Neuron (in vitro differentiated cells): ENCODE data around the gene RING1.

ENCODE experiments used
- H2AFZ ChIP-seq: one replicate; pipeline ENCODE4 v1.6.1; 2013; ENCODE audit warnings: low read depth, mild to moderate bottlenecking, inconsistent platforms, low read length, moderate library complexity
- H3K27me3 ChIP-seq: one replicate; pipeline ENCODE4 v1.6.1; 2013; ENCODE audit warnings: low read length; ENCODE audit not compliant: insufficient read depth
- H3K36me3 ChIP-seq: one replicate; pipeline ENCODE4 v1.6.1; 2013; ENCODE audit warnings: low read length; ENCODE audit not compliant: insufficient read depth
- H3K4me1 ChIP-seq: one replicate; pipeline ENCODE4 v1.6.1; 2013; ENCODE audit warnings: low read length; ENCODE audit not compliant: insufficient read depth
- H3K4me3 ChIP-seq: 2 replicates; pipeline ENCODE4 v1.5.1; 2013; ENCODE audit warnings: mild to moderate bottlenecking, low read length, moderate library complexity
- H3K9me3 ChIP-seq: one replicate; pipeline ENCODE4 v1.6.1; 2013; ENCODE audit warnings: low read length

The RING1 gene

GRCh38 chr6:33177552-33178446, 30.5 kb upstream of the RING1 start:
- Histone ChIP-seq H3K27me3 (no peaks in the 10 kb centered on the region), H3K9me3 (no peaks in the 10 kb centered on the region), H2AFZ (no peak overlapping the region), H3K4me1 (no peaks in the 10 kb centered on the region), H3K36me3 (no peaks in the 10 kb centered on the region), H3K4me3 (no peak overlapping the region)

- H3K27me3 ChIP-seq = no peaks in the 10 kb centered on the region
- no peak overlapping the region for H3K4me3 ChIP-seq
- H3K9me3 ChIP-seq = no peaks in the 10 kb centered on the region
- no peak overlapping the region for H2AFZ ChIP-seq
- H3K36me3 ChIP-seq = no peaks in the 10 kb centered on the region
- no peaks in the 10 kb centered on the region for H3K4me1 ChIP-seq
Measured at GRCh38 chr6:33178755-33179475, 29.4 kb upstream of the RING1 start.

- Histone ChIP-seq H3K4me1 (no peaks in the 10 kb centered on the region), H3K4me3 (no peak overlapping the region), H3K9me3 (no peaks in the 10 kb centered on the region), H3K27me3 (peaks cover 2% of the 10 kb centered on the region), H3K36me3 (no peaks in the 10 kb centered on the region), H2AFZ (no peak overlapping the region)
Measured at GRCh38 chr6:33181141-33181540, 27.2 kb upstream of the RING1 start.

- Histone ChIP-seq H3K4me3 (no peak overlapping the region), H3K27me3 (peaks cover 2% of the 10 kb centered on the region), H3K9me3 (no peaks in the 10 kb centered on the region), H3K36me3 (no peaks in the 10 kb centered on the region), H3K4me1 (no peaks in the 10 kb centered on the region), H2AFZ (no peak overlapping the region)
Measured at GRCh38 chr6:33183071-33183683, 25.1 kb upstream of the RING1 start.

GRCh38 chr6:33185190-33185589, 23.1 kb upstream of the RING1 start:
- Histone ChIP-seq H2AFZ (no peak overlapping the region), H3K4me3 (no peak overlapping the region), H3K27me3 (peaks cover 2% of the 10 kb centered on the region), H3K36me3 (no peaks in the 10 kb centered on the region), H3K4me1 (no peaks in the 10 kb centered on the region), H3K9me3 (no peaks in the 10 kb centered on the region)

- H3K4me1 ChIP-seq = no peaks in the 10 kb centered on the region
- H3K27me3 ChIP-seq = peaks cover 2% of the 10 kb centered on the region
- H3K4me3 ChIP-seq = no peak overlapping the region
- H2AFZ ChIP-seq = no peak overlapping the region
- H3K9me3 ChIP-seq = no peaks in the 10 kb centered on the region
- H3K36me3 ChIP-seq = no peaks in the 10 kb centered on the region
Measured at GRCh38 chr6:33185654-33186187, 22.6 kb upstream of the RING1 start.

- Histone ChIP-seq H3K4me1 (peaks cover 9% of the 10 kb centered on the region), H3K27me3 (peaks cover 2% of the 10 kb centered on the region), H2AFZ (no peak overlapping the region), H3K4me3 (no peak overlapping the region), H3K9me3 (no peaks in the 10 kb centered on the region), H3K36me3 (no peaks in the 10 kb centered on the region)
Measured at GRCh38 chr6:33187809-33188208, 20.5 kb upstream of the RING1 start.

- Histone ChIP-seq H2AFZ (no peak overlapping the region), H3K27me3 (peaks cover 2% of the 10 kb centered on the region), H3K4me1 (peaks cover 9% of the 10 kb centered on the region), H3K36me3 (peaks cover 5% of the 10 kb centered on the region), H3K9me3 (no peaks in the 10 kb centered on the region), H3K4me3 (no peak overlapping the region)
Measured at GRCh38 chr6:33189164-33189563, 19.1 kb upstream of the RING1 start.

- H3K9me3 ChIP-seq = no peaks in the 10 kb centered on the region
- H3K36me3 ChIP-seq = peaks cover 12% of the 10 kb centered on the region
- H2AFZ ChIP-seq = no peak overlapping the region
- H3K27me3 ChIP-seq = peaks cover 2% of the 10 kb centered on the region
- peaks cover 9% of the 10 kb centered on the region for H3K4me1 ChIP-seq
- H3K4me3 ChIP-seq = no peak overlapping the region
Measured at GRCh38 chr6:33189625-33190448, 18.5 kb upstream of the RING1 start.

GRCh38 chr6:33190504-33191107, 17.7 kb upstream of the RING1 start:
- H2AFZ ChIP-seq = no peak overlapping the region
- H3K9me3 ChIP-seq = no peaks in the 10 kb centered on the region
- no peak overlapping the region for H3K4me3 ChIP-seq
- H3K36me3 ChIP-seq = peaks cover 20% of the 10 kb centered on the region
- peaks cover 2% of the 10 kb centered on the region for H3K27me3 ChIP-seq
- peaks cover 9% of the 10 kb centered on the region for H3K4me1 ChIP-seq

- Histone ChIP-seq H3K36me3 (peaks cover 27% of the 10 kb centered on the region), H3K9me3 (no peaks in the 10 kb centered on the region), H3K4me3 (no peak overlapping the region), H2AFZ (no peak overlapping the region), H3K27me3 (no peaks in the 10 kb centered on the region), H3K4me1 (peaks cover 9% of the 10 kb centered on the region)
Measured at GRCh38 chr6:33191383-33192104, 16.8 kb upstream of the RING1 start.
